HG03520 (cell line): ENCODE measurements around the gene SLIRP.
"Not testable (repeated sequence)": the region's sequence is repeated elsewhere in the genome, so short reads cannot be mapped to it uniquely, and the experiment has no call there.

Experiments
- ATAC-seq: cut with Tn5 transposase; IDR thresholded peaks from one replicate; pipeline ENCODE4 v1.9.1; 2021; ENCODE audit warnings: mild to moderate bottlenecking, moderate library complexity; ENCODE audit not compliant: unreplicated experiment

Gene SLIRP

DNA sequence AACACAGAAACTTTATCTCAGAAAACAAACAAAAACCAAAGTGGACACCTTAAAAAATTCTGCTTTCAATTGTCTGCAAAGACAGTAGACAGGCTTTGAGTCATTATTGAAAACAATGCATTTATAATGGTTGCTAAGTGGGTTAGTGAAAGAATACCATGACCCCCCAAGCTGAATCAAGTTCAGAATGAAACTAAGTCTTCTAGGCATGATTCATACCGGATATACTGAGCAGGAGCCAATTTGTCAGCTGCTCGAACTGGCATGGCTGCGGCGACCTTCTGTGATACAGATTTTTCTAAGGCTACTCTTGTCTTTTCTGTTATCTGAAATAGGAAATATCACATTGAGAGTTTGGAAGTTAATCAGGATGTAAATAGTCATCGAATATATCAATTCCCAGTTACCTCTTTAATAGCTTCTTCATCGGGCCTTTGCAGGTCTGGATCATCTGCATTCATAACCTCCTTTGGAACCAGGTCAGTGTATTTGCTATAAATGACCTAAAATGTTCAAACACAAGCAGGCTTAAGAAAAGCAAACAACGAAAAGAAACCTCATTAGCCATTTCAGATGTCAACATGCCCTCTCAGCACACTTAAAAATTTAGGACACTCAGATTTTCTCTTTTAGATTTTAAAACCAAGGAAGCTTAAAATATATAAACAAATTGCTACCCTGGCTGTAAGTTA is 30.8 kb downstream of the SLIRP start:
- peak; percentile 67 for ATAC-seq

DNA sequence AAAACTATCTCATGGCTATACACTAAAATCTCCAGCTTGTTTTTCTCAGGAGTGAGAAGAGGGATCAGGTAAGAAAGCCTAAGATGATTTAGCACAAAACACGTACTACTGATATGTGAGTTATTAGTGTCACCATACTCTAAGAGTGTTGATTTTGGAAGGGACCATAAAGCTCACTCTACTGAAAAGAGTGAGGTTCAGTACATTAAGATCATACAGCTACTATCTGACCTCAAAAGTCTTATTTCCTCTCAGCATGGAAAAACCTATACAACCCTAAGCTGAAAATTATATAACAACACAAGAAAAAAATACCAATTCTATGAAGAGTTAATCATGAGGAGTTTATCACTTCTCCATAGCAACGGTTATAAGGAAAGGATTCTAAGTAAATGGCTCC is 33.5 kb downstream of the SLIRP start:
- no peak for ATAC-seq

DNA sequence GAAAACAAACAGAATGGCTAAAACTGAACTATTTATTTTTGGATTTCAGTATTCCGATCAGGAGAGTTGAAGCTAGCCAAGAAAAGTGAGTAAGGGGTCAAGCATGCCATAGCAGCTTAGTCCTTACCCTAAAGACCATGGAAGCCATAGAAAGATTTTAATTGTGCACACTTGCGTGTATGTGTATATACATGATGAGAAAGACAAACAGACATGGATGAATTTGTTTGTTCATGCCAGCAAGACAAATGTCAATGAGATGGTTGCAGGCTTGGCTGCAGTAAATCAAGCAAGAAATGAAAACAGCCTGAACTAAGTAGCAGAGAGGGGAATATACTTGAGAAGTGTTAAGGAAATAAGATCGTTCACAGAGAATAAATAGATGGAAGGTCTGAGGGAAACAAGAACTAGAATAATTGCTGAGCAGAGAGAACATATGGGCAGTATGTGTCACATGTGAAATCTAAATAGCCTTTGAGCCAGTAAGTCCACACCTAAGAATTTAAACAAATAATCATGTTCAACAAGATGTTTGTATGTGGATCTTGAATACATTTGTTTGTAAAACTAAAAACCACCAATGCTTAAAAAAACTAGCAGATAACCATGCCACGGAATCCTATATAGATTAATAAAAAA is 38.3 kb downstream of the SLIRP start:
- no peak for ATAC-seq

DNA sequence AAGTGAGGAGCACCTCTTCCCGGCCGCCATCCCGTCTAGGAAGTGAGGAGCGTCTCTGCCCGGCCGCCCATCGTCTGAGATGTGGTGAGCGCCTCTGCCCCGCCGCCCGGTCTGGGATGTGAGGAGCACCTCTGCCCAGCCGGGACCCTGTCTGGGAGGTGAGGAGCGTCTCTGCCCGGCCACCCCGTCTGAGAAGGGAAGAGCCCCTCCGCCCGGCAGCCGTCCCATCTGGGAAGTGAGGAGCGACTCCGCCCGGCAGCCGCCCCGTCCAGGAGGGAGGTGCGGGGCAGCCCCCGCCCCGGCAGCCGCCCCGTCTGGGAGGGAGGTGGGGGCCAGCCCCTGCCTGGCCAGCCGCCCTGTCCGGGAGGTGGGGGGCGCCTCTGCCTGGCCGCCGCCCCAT is 39.5 kb downstream of the SLIRP start:
- not testable (repeated sequence) for ATAC-seq

GRCh38 chr14:77752266-77752665 is 44.4 kb downstream of the SLIRP start:
- no peak for ATAC-seq

DNA sequence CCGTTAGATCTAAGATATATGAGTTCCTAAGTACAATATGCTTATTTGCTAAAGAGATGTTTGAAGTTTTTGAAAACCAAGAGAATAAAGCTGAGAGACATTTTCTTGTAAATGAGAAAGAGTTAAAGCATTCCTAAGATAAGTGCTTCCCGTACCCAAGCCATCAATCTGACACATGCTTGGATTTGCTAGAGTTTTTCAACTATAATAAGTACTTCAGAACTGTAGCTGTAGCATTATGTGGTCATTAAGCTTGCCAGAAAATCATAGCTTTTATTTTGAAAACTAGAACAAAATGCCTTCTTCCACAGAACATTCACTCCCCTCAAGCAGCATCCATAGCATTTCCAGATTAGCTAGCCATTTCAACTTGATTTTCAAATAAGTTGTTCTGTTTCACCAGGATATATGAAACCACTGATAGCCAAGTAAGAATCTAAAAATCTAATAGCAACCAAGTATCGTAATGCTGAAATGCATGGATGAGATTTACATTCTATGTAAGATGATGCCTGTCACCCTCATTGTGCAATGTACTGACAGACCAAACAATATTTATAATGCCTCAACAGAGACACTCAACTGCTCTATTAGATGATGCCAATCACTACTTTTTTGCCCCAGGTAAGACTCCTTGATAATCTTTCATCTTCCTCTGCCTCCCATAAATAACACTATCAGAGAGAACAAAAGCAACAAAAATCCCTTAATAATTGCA is 45.1 kb downstream of the SLIRP start:
- no peak for ATAC-seq

GRCh38 chr14:77760381-77761204 is 52.7 kb downstream of the SLIRP start, which contains the start of gene SNW1:
TSS of gene SNW1 (minus strand) at chr14:77761156. CDS start at chr14:77761127, 29 bp downstream.
- peak; percentile 88 for ATAC-seq

DNA sequence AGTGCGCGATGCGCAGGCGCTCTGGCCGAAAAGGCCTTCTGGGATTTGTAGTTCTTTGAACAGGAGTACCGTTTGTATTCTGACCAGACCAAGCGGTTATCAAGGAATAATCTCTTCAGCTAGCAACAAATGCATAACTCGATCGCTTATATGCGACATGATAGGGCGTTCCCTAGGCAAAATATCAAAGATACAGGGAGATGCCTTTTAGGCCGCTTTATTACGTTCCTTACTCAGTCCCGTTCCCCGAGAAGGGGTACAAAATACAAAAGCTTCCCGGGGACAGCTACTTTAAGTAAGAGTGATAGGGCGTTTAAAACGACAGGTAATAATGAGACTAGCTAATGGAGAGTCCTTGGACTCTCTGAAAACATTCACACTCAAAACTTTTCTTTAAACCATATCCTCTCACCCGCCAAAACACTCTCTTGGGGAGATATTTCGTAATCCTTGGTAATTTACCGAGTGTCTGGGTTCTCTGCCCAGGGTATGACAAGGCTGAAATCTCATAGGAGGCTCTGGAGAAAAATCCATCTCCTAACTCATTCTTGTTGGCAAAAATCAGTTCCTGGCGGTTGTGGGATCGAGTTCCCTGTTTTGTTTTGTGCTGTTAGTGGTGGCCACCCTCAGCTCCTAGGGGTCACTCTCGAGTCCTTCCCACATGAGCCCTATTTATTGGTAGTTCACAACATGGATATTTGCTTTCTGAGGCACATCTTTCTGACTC is 53.5 kb downstream of the SLIRP start:
- peak; percentile 31 for ATAC-seq

GRCh38 chr14:77763316-77763715 is 55.4 kb downstream of the SLIRP start:
- no peak for ATAC-seq

GRCh38 chr14:77763978-77764377 is 56.1 kb downstream of the SLIRP start:
- no peak for ATAC-seq
